GM12878 (cell line): ENCODE results near the gene TRAF5. TPM values are rescaled to one million over a fixed set of nuclear protein-coding genes. Genes with fewer than 3 reads are reported as not detected.

Source experiments
- polyA plus RNA-seq, 11 experiments: library from polyadenylated mRNA; depleted of rRNA in 4 of 11; unstranded in 6 of 11; stranded (reverse) in 5 of 11; fragments of >200 nt; fragmentation: Nextera tagmentation in 4 of 11; fragmentation: Illumina TruSeq in 1 of 11; extraction: Ambion mirVana in 4 of 11; extraction: Trizol in 1 of 11; gene quantifications; 1 replicate in 1 of 11; 2 replicates in 10 of 11; pipeline versions ENCODE4 v1.2.1 to v1.2.3, GENCODE V29; 2011 to 2016; ENCODE audit warnings: inconsistent platforms in 2 of 11, missing spikeins in 2 of 11, low read depth in 1 of 11
- total RNA-seq, 4 experiments: library from RNA; depleted of rRNA in 3 of 4; stranded (reverse); fragments of >200 nt in 3 of 4; fragmentation: Illumina TruSeq in 1 of 4; extraction: Trizol in 1 of 4; gene quantifications; 2 replicates each; pipeline versions ENCODE4 v1.2.1 to v1.2.3, GENCODE V29; 2013 to 2021

Gene TRAF5
- total and polyA plus RNA-seq, 10 of the 15 experiments (the other 5 are each of a cell fraction or from before 2014, with no cell fraction given): 10.6 to 36.5 (median 26.3) TPM

Other genes starting within 250 kb of the TRAF5 start
- gene KCNH1, start 192.7 kb upstream of the TRAF5 start, total RNA-seq (2014; rRNA removed): not detected in 2 replicates
- not detected in 2 replicates for gene KCNH1, start 192.7 kb upstream of the TRAF5 start, total RNA-seq (2014; rRNA removed; fragmentation: Illumina TruSeq; extraction: Trizol)
- not detected in 2 replicates for gene KCNH1, start 192.7 kb upstream of the TRAF5 start, total RNA-seq (2021)
- gene KCNH1, start 192.7 kb upstream of the TRAF5 start, polyA plus RNA-seq (2011; rRNA removed): 0.04 TPM in 1 of 2 replicates, not detected in the other
- gene KCNH1, start 192.7 kb upstream of the TRAF5 start, polyA plus RNA-seq (2014; fragmentation: Illumina TruSeq; extraction: Trizol): 0.04 TPM in 1 of 2 replicates, not detected in the other
- under 1 TPM in 1 of 2 experiments, not detected in 1; 0.02 TPM for gene KCNH1, start 192.7 kb upstream of the TRAF5 start, polyA plus RNA-seq (2014; fragmentation: Nextera tagmentation; extraction: Ambion mirVana)
- not detected in 2 replicates for gene KCNH1, start 192.7 kb upstream of the TRAF5 start, polyA plus RNA-seq (2014; rRNA removed)
- gene KCNH1, start 192.7 kb upstream of the TRAF5 start, polyA plus RNA-seq (2016; fragmentation: Nextera tagmentation; extraction: Ambion mirVana): not detected
- 14.9 and 18.5 TPM in 2 replicates for gene RCOR3, start 67.5 kb upstream of the TRAF5 start, total RNA-seq (2014; rRNA removed)
- gene RCOR3, start 67.5 kb upstream of the TRAF5 start, total RNA-seq (2014; rRNA removed; fragmentation: Illumina TruSeq; extraction: Trizol): 22.3 and 26.9 TPM in 2 replicates
- gene RCOR3, start 67.5 kb upstream of the TRAF5 start, total RNA-seq (2021): 24.8 and 25.2 TPM in 2 replicates
- 55.0 and 55.5 TPM in 2 replicates for gene RCOR3, start 67.5 kb upstream of the TRAF5 start, polyA plus RNA-seq (2011; rRNA removed)
- 28.8 and 29.9 TPM in 2 replicates for gene RCOR3, start 67.5 kb upstream of the TRAF5 start, polyA plus RNA-seq (2014; fragmentation: Illumina TruSeq; extraction: Trizol)
- 1 to 10 TPM; 8.0 to 8.2 TPM for gene RCOR3, start 67.5 kb upstream of the TRAF5 start, polyA plus RNA-seq (2014; fragmentation: Nextera tagmentation; extraction: Ambion mirVana)
- 20.2 and 26.6 TPM in 2 replicates for gene RCOR3, start 67.5 kb upstream of the TRAF5 start, polyA plus RNA-seq (2014; rRNA removed)
- gene RCOR3, start 67.5 kb upstream of the TRAF5 start, polyA plus RNA-seq (2016; fragmentation: Nextera tagmentation; extraction: Ambion mirVana): 10 to 100 TPM; 25.0 to 26.8 TPM
- not detected in 2 replicates for gene RD3, start 165.3 kb downstream of the TRAF5 start, total RNA-seq (2014; rRNA removed)
- gene RD3, start 165.3 kb downstream of the TRAF5 start, total RNA-seq (2014; rRNA removed; fragmentation: Illumina TruSeq; extraction: Trizol): not detected in 2 replicates
- not detected in 2 replicates for gene RD3, start 165.3 kb downstream of the TRAF5 start, total RNA-seq (2021)
- gene RD3, start 165.3 kb downstream of the TRAF5 start, polyA plus RNA-seq (2011; rRNA removed): not detected in 2 replicates
- not detected in 2 replicates for gene RD3, start 165.3 kb downstream of the TRAF5 start, polyA plus RNA-seq (2014; fragmentation: Illumina TruSeq; extraction: Trizol)
- not detected for gene RD3, start 165.3 kb downstream of the TRAF5 start, polyA plus RNA-seq (2014; fragmentation: Nextera tagmentation; extraction: Ambion mirVana)
- gene RD3, start 165.3 kb downstream of the TRAF5 start, polyA plus RNA-seq (2014; rRNA removed): not detected in 2 replicates
- not detected for gene RD3, start 165.3 kb downstream of the TRAF5 start, polyA plus RNA-seq (2016; fragmentation: Nextera tagmentation; extraction: Ambion mirVana)